HG03520 (cell line): ENCODE data around the gene ZNF654.
"Not testable (repeated sequence)": the region's sequence is repeated elsewhere in the genome, so short reads cannot be mapped to it uniquely, and the experiment has no call there.

ENCODE experiments used
- ATAC-seq: cut with Tn5 transposase; IDR thresholded peaks from one replicate; pipeline ENCODE4 v1.9.1; 2021; ENCODE audit warnings: mild to moderate bottlenecking, moderate library complexity; ENCODE audit not compliant: unreplicated experiment

ZNF654 gene

DNA sequence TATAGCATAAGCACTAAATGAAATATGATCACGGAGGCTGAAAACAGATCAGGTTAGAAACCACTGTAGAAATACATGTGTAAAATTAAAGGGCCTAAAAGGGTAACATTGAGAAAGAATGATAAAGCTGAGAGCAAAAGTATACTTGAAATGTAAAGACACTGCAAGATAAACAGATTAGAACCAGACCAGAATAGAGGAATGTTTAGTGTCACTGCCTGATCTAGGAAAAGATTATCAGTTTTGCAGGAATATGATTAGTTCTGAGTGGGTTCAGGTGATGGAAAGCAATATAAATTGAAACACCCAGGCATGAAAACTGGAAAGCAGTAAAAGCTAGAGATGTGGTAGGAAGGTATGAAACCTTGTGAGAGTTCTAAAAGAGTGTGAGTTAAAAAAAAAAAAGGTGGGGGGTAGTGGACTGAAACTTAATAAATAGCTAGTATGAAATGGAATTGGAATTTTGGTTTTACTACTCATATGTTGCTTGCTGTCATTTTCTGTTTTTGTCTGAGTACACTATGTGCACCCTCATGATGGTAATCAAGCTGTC lies 74.7 kb downstream of the ZNF654 start:
- no peak for ATAC-seq

DNA sequence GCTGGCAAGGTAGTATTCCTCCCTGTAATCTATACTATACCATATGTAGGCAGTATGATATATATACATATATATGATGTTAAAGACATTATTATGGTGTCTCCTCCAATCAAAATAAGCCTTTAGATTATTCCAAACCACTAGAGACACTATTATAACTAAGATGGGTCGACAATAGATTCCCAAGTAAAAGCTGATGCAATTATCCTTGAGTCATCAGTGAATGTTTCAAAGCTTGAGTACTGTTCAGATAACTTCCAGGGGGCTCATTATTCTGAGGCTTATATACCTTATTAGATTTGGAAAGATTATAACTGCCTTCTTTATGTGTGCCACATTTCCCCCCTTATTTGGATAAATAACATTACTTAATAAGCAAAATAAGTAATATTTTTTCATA lies 78.8 kb downstream of the ZNF654 start:
- ATAC-seq, result no peak

DNA sequence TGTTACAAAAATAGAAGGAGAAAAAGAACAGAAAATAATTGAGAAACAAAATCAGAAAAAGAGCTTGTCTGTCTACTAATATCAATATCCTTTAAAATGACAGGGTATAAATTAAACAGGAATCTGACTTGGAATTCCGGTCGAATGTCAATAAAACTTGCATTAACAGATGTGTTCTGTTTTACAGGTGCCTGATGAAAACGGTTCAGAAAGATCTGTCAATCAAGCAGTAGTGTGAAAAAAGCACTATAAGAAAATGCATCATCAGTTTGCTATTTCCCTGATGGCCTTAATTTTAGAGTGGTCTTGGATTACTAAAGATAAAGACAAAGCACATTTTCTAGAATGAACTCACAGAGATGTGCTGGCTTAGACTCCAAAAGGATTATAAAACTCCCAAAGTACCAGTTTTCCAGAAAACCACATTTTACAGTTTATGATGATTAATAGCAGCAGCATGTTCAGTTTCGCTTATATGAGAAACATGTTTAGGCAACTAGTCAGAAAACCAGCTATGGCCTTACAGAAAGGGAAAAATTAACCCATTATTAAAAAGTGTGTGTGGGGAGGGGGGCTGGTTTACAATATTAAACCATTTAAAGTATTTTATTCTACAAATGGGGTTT lies 82.5 kb downstream of the ZNF654 start:
- no peak for ATAC-seq

DNA sequence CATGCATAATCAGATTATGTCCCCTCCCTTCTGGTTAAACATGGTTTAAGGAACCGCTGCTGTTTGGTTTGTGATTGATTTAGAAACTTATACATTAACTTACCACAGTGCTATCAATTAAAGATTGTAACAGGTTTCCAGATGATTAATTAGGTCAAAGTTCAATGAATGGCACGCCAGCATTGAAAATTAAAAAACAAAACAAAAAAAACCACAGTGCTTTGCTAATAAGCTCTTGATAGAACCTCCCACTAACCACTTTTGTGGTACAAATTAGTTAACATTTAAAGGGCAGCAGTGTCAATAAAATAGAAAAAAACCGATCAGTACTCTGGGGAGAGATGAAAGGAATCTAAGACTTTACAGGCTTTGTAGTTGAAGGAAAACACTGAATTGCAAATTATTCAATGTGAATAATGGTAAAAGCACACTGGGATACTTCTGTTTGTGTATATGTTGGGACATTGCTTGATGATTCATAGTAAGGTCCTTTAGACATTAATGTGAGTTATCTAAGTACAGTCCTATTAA lies 83.1 kb downstream of the ZNF654 start:
- no peak for ATAC-seq

DNA sequence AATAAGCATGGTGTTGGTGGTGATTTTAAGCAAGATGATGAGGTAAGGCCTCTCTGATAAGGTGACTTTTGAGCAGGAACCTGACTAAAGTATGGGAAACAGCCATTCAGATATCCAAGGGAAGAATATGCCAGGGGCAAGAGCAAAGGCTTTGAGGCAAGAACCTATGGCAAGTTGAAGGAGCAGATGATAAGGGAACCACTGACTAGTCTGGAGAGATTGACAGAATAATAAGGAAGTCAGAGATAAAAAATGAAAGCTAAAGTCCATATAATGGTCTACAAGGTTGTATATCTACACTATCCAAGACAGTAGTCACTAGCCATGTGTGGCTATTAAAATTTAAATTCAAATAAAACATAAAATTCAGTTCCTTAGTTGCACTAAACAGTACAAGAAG lies 88.2 kb downstream of the ZNF654 start:
- ATAC-seq, result no peak

DNA sequence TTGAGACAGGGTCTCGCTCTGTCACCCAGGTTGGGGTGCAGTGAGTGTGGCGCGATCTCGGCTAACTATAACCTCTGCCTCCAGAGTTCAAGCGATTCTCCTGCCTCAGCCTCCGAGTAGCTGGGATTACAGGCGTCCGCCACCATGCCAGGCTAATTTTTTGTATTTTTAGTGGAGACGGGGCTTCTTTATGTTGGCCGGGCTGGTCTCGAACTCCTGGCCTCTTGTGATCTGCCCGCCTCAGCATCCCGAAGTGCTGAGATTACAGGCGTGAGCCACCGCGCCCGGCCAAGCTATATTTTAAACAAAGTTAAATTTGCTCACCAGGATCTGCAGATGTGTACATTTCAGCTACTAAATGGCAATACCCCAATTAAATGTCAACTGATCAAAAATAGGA lies 89.6 kb downstream of the ZNF654 start:
- no peak for ATAC-seq

DNA sequence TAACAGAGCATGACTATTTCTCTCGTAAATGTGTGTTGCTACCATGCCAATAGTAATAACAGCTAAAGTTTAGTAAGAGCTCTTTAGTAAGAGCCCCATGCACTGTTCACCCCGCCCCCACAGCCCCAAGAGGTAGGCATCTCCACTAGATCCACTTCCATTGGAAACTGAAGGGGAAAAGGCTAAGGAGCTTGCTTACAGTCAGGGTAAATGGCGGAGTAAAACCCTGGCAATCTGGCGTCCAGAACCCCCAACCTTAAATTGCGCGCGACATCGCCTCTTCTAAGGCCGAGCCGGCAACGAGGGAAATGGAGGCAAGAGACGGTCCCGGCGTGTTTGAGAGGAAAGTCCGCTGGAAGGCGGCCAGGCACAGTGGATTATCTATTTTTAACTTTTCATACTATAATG lies 90.0 kb downstream of the ZNF654 start:
- peak; percentile 17 for ATAC-seq

DNA sequence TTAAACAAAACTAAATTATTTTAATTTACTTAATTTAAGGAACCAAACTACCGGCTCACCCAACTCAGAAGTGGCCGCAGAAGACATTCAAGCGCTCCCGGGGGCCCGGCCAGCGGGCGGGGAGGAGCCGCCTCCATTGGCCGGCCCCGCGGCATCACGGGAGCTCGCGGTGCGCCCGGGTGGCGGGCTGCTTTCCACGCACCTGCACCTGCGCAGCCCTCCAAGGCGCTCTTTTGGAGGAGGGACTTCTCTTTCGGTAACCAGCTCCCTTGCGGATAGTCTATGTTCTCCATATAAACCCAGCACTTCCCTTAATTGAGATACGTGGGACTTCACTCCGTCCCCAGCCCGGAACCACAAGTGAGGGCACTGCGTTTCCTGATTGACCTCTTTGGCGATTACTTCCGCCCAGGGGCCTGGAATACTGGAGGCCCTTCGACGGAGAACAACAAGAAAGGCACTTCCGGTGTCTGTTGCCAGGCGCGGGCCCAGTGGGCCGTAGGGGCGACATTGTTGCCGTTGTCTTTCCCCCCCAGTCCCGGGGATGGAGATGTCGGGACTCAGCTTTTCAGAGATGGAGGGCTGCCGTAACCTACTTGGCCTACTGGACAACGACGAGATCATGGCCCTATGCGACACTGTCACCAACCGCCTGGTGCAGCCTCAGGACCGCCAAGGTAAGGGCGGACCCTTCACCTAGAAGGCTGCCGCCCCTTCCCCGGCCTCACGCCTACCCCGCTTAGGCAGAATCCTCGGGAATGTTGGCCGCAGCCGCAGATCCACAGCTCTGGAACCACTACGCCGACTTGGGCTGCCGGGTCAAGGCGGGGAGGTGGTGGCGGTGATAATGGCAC lies 90.7 kb downstream of the ZNF654 start, which contains the start of gene C3orf38:
Gene C3orf38, plus strand, starts transcription at position 451 of the 854 bp plus-strand sequence. Its CDS starts 94 bp downstream, at position 545.
- peak; percentile 73 for ATAC-seq

DNA sequence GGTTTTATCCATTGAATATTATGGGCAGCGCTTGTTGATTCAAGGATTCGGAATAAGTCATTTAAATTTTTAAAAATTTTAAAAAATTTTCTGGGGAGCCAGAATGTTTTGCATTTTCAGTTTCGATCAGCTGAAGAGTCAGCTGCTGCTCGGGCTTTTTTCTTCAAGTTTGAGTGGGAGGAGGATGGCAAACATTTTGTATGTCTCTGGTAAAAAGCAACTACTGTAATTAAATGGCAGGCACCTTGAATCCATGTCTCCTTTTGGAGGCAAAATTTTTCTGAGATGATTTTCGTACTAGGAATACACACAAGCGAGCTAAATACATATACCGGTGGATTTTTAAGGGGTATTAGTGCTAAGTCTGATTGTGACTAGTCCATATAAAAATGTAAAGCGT lies 91.3 kb downstream of the ZNF654 start:
- peak; percentile 25 for ATAC-seq

DNA sequence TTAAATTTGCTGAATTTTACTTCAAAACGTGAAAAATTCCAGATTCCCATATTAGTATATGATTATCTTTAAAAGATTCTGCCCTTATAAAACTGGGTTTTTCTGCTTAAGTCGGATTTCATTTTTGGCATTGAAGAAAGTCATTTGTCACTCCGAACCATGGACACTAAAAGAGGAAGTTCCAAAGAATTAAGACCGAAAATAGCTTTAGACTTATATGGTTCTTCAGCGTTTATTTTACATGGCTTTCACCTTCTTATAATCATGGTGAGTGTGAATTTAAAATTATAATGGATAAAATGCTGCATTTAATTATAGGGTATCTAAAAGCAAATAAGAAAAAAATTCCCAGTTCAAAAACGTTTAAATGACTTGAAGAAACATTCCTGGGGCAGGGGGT lies 91.8 kb downstream of the ZNF654 start:
- no peak for ATAC-seq

DNA sequence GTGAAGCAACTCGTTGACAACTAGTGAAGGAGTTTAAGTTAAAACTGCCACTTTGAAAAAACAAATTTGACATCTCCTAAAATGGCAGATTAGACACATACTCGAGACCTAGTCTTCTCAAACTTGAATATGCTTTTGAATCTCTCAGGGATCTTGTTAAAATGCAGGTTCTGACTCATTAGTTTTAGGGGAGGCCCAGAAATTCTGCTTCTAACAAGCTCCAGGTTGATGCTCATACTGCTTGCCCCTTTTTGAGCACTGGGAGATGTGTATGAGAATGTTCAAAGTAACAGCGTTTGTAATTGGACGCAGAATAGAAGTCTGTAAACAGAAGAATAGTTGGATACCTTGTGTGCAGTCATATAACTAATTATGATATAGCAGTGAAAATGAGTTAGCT lies 92.3 kb downstream of the ZNF654 start:
- ATAC-seq, result peak; percentile 22

DNA sequence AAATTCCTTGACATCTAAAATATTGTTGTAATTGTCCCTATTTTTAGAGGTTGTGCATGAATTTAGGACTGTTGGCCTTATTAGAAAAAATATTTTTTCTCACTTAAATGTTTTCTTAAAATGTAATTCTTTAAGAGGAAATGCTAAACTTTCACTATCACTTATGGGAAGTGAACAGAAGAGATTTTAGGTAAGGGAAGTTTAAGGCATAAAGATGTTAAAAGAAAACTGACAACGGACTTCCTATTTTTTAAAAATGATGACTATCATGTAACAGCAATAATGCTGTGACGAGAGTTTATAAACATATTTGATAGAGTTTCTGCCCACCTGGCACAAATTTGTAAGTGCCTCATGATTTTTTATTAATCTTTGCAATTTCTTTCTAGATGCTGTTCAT lies 93.8 kb downstream of the ZNF654 start:
- no peak for ATAC-seq

DNA sequence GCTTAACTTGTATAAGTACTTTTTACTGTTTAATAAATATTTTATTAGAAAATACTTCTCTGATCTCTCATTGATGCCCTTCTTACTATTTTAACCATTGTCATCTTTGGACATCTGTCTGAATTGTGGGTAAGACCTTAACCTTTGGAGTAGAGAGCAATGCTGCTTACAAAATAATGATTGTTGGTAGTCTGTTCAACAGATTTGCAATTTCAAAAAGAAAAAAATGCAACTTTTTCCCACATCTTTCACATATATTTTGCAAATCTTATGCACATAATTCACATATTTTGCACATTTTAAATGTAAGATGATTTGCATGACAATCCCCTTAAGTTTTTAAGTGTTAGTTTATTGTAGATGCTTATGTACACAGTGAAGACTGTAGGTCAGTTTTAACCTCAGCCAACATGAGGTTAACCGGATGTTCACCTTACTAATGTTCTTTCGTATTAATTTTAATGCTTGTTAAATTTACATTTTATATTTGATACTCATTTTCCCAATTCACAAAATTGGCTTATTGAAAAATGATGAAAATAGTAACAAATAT lies 107.4 kb downstream of the ZNF654 start:
- ATAC-seq, result no peak

DNA sequence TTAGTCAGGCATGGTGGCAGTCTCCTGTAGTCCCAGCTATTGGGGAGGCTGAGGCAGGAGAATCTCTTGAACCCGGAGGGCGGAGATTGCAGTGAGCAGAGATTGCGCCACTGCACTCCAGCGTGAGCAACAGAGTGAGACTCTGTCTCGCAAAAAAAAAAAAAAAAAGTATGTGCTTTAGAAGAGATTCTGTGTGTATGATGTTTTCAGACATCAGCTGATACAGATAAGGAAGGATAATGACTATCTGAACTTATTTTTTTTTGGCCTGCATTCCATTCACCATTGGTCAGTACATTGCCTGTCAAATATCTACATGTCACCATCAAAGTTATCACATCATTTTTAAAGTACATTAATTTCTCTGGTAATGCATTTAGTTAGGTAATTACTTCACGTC lies 108.1 kb downstream of the ZNF654 start:
- no peak for ATAC-seq

DNA sequence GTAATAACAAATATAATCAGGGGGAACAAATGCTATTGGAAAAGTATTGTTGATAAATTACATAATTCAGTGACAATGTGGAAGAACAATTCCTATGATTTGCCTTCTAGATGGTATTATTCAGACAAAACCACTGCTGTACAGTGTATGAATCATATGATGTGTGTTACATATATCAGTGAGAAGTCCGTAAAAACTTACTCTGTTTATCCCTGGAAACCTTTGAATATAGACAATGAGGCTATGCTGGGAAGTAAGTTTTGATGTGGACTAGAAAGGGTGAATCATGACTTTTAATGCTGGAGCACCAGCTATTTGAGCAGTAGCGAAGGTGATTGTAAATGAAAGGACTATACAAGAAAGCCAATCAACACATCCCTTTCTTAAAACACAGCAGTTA lies 108.6 kb downstream of the ZNF654 start:
- ATAC-seq, result no peak

DNA sequence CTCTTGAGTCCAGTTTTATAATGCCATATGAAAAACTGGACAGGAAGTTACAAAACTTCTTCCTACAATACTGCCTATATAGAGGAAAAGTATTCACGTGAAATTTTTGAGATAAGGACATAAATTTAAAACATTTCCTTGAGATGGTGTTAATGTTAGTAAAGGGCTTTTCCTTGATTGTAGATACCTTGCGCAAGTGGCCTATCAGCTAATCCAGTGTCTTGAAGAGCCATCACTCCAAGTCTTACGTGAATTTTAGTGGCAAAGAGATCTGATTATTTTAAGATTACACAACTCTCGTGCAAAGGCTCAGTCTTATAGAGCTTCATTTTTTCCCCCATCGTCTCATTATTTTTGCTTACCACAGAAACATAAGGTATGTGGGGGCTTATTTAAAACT lies 109.1 kb downstream of the ZNF654 start:
- ATAC-seq, result no peak

DNA sequence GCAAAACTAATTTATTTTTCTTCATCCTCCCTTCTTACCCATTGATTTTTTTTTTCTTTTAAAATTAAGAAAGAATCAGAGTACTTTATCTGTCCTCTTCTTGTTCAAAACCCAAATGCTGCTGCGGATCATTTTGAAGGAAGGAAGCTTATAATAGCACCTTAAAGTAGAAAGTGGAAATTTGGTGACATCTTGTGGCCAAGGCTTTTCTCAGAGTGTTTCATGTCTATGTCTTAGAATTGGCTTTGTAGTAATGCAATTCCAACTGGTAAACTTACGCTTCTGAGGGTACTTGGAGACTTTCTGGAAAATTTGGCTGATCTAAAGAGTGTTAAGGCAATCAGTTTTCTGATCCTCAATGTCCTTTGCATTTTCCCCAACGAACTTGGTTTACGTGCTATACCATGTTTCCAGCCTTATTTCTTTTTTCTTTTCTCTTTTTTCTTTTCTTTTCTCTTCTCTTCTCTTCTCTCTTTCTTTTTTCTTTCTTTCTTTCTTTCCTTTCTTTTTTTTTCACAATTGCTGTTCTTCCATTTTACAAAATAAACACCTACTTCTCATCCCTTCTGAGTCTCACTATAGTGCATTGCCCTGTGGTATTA lies 121.4 kb downstream of the ZNF654 start:
- ATAC-seq, result peak; percentile 80

DNA sequence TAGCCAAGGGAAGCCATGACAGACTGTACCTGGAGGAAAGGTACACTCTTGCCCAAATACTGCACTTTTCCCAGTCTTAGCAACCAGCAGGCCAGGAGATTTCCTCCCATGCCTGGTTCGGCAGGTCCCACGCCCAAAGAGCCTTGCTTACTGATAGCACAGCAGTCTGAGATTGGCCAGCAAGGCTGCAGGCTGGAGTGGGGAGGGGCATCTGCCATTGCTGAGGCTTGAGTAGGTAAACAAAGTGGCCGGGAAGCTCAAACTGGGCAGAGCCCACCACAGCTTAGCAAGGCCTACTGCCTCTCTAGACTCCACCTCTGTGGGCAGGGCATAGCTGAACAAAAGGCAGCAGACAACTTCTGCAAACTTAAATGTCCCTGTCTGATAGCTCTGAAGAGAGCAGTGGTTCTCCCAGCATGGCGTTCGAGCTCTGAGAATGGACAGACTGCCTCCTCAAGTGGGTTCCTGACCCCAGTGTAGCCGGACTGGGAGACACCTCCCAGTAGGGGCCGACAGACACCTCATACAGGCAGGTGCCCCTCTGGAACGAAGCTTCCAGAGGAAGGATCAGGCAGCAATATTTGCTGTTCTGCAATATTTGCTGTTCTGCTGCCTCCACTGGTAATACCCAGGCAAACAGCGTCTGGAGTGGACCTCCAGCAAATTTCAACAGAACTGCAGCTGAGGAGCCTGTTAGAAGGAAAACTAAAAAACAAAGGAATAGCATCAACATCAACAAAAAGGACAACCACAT lies 123.3 kb downstream of the ZNF654 start:
- ATAC-seq, result not testable (repeated sequence)

DNA sequence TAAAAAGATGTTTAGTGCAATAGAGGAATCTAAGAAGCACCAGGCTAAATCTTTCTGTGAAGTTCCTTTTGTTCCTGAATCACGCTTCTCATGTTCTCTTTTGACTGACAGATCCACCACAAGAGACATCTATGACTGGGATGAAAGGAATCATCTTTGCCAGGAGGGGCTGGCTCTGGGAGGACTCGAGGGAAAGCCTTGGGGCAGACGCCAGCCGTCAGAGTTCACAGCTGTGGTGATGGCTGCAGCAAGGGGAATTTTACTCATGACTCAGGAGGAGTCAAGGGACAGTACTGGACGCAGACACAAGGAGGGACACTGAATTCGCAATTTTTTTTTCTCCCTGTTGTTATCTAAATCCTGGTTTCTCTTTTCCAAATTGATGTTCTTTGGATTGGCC lies 129.4 kb downstream of the ZNF654 start:
- no peak for ATAC-seq

DNA sequence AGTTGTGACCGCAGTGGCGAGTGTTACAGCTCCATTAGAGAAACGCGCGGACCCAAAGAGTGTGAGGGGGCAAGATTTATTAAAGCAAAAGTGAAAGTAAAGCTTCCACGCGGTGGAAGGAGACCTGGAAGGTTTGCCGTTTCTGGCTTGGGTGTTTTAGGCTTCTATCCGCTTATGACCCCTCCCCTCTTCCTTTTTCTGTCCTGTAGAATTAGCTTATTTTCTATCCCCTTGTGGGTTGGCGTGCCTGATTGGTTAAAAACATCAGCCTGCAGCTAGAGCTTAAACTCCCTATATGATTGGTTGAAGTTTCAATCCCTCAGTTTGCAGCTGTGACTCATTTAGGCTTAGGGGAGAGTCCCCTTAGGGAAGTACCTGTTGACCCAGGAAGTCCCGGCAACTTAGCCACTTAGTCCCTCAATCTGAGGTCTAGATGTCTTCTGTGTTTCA lies 130.3 kb downstream of the ZNF654 start:
- peak; percentile 95 for ATAC-seq
